Measurements from ENCODE around the gene NR5A2. TPM values are rescaled to one million over a fixed set of nuclear protein-coding genes. Genes with fewer than 3 reads are reported as not detected.
A peak's percentile ranks its signal among the peaks of the same experiment; 100 is the strongest.

The NR5A2 gene
- total RNA-seq, 1 experiment from 2014 or later: 4.7 TPM

- Histone ChIP-seq H3T11ph (ENCODE audit: low read length) (no peak overlapping the region), H2BK120ac (ENCODE audit: low read depth, low read length, poor library complexity, severe bottlenecking) (no peak overlapping the region), H3K56ac (ENCODE audit: insufficient read length, low read depth, low read length) (no peak overlapping the region), H3K79me1 (ENCODE audit: insufficient read depth, low read depth, low read length, poor library complexity, severe bottlenecking) (no peaks in the 10 kb centered on the region), H3K23ac (ENCODE audit: insufficient read length, low read depth, low read length) (no peak overlapping the region), H3K4me1 (ENCODE audit: insufficient read depth, low read length) (peaks cover 10% of the 10 kb centered on the region), H2BK5ac (ENCODE audit: insufficient read length, low read length) (no peak overlapping the region), H3K4me2 (ENCODE audit: insufficient read depth, insufficient read length, low read length) (no peak overlapping the region), H3K9me3 (ENCODE audit: control insufficient read depth, low read depth, low read length) (no peaks in the 10 kb centered on the region), H3K9ac (ENCODE audit: extremely low read depth, insufficient read length, low read length) (no peak overlapping the region), H3K23me2 (ENCODE audit: insufficient read length, low read depth, low read length, poor library complexity, severe bottlenecking) (no peaks in the 10 kb centered on the region), H2BK12ac (ENCODE audit: insufficient read length, low read depth, low read length) (no peak overlapping the region), H4K8ac (replicated peaks; ENCODE audit: insufficient read length, low read depth, low read length) (no peak overlapping the region), H3K14ac (ENCODE audit: insufficient read depth, low read length) (no peak overlapping the region), H4K91ac (ENCODE audit: insufficient read length, low read depth, low read length) (no peak overlapping the region), H3K27ac (ENCODE audit: insufficient read length, low read depth, low read length) (no peak overlapping the region), H3K18ac (ENCODE audit: insufficient read length, low read depth, low read length) (no peak overlapping the region), H2BK20ac (ENCODE audit: low read depth, low read length, poor library complexity, severe bottlenecking) (no peak overlapping the region), H3K27me3 (ENCODE audit: insufficient read depth, low read length) (no peaks in the 10 kb centered on the region), H4K20me1 (ENCODE audit: control insufficient read depth, insufficient read depth, insufficient read length) (no peaks in the 10 kb centered on the region), H2AFZ (ENCODE audit: low read length) (no peak overlapping the region), H4K5ac (ENCODE audit: insufficient read length, low read depth, low read length) (no peak overlapping the region), H3K4ac (ENCODE audit: low read depth, low read length) (no peak overlapping the region), H2AK5ac (ENCODE audit: insufficient read length, low read length) (no peak overlapping the region), H3K79me2 (ENCODE audit: insufficient read depth, low read length) (no peaks in the 10 kb centered on the region), H2BK15ac (ENCODE audit: low read depth, low read length) (no peak overlapping the region)
- DNase-seq: no peak
- peak overlapping the region in 1 of 3 experiments; percentile 63; a peak in 1 of 7 replicates for H3K27ac Mint-ChIP-seq
- no peaks in the 10 kb centered on the region for H3K27me3 Mint-ChIP-seq (ENCODE audit: low read depth)
- H3K36me3 Mint-ChIP-seq (ENCODE audit: insufficient read depth in 1 of 3, low read depth in 3 of 3): no peaks in the 10 kb centered on the region; a peak in 1 of 7 replicates
- TF ChIP-seq CTCF (conservative IDR thresholded peaks at IDR 0.05): no peak
- peaks cover 17 to 20% of the 10 kb centered on the region in 2 experiments for H3K4me1 Mint-ChIP-seq
- no peaks in the 10 kb centered on the region for H3K9me3 Mint-ChIP-seq
- WGBS (ENCODE audit: extremely low coverage, insufficient read length, low lambda C conversion rate): no CpG with 5 or more reads among the region's 7 CpGs
- H3K4me3 Mint-ChIP-seq: no peak overlapping the region
Measured at GRCh38 chr1:200128081-200128480, 100.6 kb downstream of the NR5A2 start.

All from H9 (cell line).